Ammon's horn (tissue), 1 donor: Measurements from ENCODE around the gene AGPAT2.

Experiments
- DNase-seq: peaks from one replicate; pipeline ENCODE4 v3.0.0-alpha.2; 2016; ENCODE audit warnings: low spot score

The AGPAT2 gene

GRCh38 chr9:136625101-136626065 lies 61.9 kb downstream of the AGPAT2 start:
- DNase-seq, result peak; percentile 79

DNA sequence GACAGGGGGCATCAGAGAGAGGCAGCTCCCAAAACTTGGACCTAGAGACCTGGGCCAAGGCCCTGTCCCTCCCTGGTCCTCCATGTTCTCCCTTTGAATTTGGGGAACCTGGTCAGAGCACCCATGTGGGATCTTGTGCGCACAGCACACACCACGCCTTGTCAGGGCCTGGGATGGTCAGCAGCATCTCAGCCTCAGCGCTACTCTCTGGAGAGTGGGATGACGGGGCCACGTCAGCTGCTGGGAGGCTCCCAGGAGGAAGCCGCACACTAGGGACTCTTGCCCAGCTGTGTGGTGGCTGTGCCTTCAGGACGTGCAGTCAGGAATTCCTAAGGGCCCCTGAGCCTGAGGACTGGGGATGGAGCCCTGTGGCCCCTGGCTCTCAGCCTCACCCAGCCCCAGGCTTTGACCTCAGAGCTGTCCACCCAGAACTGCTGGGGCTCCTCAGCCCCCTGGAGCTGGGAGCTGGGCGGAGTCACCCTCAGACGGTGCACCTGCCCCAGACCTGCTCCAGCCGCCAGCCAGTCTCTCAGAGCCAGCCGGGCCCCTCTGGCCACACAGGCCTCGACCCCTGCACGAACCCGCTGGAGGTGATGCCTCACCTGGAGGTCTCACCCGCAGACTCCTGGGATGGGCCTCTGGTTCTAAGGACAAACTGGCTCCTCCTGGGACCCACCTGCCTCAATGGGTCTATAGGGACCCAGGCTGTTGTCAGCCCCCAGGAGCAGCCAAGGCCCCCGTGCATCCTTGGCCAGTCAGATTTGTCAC lies 62.9 kb downstream of the AGPAT2 start:
- DNase-seq, result no peak

- no peak for DNase-seq
Measured at GRCh38 chr9:136623842-136624183, 63.4 kb downstream of the AGPAT2 start.
